ENCODE results near the gene YTHDF1.
"Not testable (repeated sequence)": the region's sequence is repeated elsewhere in the genome, so short reads cannot be mapped to it uniquely, and the experiment has no call there.

YTHDF1 gene

DNA sequence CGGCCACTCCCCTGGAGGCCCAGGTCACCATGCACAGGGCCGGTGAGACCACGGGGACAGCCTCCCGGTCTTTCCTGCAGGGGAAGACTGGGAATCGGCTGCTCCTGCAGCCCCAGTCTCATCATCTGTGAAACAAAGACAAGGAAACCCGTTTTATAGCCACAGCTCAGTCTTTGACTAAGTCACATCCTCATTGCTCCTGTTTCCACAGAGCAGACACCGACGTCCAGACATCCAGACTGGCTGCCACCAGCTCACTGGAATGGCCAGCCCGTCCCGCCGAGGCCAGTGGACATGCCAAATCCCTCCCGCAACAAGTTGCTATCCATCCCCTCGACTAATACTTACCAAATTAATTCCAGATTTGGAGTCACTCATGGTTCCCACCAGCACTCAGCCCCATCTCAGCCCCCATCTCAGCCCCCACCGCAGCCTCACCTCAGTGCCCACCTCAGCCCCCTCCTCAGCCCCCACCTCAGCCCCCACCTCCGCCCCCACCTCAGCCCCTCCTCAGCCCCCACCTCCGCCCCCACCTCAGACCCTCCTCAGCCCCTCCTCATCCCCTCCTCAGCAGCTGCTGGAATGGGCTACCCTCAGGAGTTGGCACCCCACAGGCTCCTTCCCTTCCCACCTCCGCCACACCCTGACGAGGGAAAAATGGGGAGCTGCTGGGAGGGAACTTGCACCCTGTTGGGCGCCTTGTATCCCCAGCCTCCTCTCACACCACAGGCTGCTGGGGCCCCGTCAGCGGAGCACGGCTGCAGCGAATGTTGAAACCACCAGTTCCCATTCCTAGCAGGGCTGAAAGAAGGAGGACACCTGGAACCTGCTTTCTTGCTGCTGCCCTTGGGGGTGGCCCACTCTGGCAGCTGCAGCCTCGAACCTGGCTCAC, 48.7 kb downstream of the YTHDF1 start:
- DNase-seq: no peak

DNA sequence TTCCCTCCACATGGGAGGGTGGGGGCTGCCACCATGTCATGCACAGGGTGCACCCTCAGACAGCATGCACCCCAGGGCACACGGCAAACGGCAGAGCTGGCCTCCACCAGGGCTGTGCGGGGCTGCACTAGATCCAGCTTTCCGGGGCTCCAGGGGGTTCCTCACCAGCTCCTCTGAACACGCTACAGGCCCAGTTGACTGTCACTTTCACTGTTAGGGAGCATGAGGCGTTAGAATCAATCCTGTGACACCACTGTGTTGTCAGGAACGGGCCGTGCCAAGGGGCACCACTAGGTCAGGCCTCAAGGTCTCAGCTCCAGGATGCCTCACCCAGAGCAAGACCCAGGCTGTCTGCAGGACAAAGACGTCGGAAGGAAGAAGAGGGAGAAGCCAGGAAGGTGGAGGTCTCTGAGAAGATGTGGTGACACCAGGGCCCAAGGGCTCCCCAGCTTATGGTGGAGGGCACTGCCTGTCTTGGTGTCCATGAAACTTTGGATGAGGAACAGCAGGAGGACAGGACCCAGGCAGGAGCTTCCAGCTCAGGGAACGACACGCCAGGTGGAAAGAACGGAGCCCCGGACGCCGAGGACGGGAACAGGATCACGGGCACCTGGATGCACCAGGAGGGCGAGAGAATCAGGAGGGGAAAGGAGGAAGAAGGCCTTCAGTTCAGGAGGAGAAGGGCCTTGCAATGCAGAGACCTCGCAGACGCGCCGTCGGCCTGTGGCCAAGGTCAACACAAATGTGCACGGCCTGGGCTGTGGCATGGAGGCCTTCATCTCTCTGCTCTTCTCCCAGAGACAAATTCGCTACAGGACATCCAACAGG, 49.5 kb downstream of the YTHDF1 start:
- DNase-seq: no peak

- DNase-seq: no peak
These were observed 50.4 kb downstream of the YTHDF1 start for GRCh38 chr20:63165356-63166192.

- no peak for DNase-seq
These were observed 51.2 kb downstream of the YTHDF1 start for GRCh38 chr20:63164484-63165355.

DNA sequence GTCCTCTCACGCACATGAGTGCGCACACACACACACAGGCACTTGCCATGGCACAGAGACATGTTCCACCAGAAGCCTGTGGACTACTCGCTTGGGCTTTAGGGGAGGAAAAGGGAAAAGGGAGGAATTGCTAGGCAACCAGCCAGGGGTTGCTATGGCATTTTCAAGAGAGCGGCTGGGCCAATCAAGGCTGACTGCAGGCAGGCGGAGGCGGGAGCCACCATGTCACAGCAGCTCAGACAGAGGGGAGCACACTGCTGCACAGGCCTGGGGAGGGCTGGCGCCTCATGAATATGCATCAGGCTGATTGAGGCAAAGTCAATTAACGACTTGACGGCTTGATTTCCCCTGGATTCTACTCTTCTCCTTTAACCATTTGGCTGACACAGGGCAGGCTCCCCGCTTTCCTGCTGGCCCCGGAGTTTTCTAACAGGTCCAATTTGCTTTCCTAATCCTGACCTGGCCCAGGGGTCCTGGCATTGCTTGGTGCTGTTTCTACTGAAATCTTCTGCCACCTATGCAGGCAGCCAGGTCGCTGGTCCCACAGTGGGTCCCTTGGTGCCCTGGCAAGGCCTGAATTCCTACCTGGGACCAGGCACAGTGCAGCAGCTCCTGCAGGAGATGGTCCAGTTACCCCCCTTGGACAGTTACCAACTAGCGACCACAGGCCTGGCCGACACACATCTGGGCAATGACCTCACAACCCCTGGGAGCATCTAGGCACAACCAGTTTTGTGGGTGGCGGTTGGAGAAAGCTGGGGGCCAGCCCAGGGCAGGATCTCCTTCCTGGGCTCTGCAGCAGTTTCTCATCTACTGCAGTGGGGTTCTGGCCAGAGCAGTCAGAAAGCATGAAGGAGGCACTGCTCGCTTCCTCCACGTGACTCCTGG, 52.1 kb downstream of the YTHDF1 start:
- no peak for DNase-seq

DNA sequence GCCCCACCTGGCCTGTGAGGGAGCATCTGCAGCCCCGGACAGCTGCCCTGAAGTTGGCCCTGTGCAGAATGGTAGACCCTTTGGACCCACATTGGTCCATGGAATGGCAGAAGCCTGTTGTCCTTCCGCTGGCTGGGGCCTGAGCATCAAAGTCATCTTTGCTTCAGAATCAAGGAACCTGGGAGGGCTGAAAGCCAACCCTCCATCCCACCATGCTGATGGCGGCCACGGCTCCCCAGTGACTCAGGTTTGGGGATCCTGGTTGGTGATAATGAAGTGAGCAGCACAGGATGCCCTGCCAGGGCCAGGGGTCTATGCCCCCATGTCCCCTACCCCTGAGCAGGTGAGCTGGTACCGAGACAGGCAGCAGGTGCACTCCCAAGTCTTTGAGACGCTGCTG, 52.8 kb downstream of the YTHDF1 start:
- DNase-seq: no peak

DNA sequence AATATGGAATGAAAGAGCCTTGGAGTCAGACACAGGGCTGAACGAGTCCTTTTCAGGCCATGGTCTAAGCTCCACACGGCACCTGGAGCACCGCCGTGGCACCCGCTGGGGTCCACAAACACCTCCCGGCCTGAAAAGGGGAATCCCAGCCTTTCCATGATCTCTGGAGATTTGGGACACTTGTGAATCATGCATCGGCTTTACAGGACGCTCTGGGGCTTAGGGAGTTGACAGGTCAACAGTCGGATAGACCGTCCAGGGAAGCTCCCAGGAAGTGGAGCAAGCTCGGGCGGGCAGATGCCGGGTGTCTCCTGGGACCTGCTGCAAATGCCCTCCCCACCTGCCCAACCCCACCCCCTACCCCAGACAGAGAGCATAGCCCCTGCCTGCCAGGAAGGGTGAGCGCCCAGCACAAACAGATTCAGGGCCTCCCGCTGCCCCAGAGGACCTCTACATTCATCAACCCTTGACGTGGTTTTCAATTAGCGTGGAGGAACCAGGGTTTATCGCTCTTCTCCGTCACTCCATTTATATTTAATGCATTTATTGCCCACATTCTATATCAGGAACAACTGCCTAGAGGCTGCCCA, 53.6 kb downstream of the YTHDF1 start:
- no peak for DNase-seq

- no peak for DNase-seq
These were observed 54.7 kb downstream of the YTHDF1 start for GRCh38 chr20:63161176-63161651.

- DNase-seq: no peak
These were observed 55.2 kb downstream of the YTHDF1 start for GRCh38 chr20:63160641-63161175.

DNA sequence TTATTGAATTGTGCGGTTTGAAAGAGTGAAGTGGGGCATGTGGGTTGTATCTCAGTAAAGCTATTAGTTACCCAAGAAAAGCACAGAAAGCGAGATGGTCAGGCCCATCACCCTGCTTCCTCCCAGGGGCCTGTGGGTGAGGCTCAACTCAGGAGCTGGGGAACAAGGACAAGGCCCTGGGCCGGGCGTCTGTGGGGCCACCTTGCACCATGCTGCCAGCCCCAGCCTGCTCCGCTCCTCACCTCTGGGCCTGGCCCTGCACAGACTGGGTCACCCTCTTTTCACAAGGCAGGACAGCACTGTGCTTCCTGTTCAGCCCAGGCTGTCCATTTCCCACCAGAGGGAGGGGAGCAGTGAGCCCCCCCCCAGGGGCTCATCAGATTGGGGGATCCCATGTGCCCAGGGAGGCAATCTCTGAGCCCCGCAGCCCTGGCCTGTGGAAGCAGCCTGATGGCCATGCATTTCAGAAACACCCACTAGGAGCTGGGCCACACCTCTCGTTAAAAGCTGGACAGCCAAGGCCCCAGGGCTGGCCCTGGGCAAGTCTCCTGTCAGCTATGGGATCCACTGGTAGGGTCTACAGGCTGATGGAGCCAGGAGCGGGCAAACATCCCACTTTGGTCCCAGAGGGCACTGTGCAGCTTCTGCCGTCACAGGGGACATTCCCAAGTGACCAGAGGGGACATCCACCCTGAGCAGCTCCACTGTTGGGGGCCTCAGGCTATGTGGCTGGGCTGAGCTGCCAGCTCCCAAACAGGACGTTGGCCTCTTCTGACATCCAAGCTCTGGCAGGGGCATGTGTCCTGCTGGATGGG, 55.9 kb downstream of the YTHDF1 start:
- no peak for DNase-seq

DNA sequence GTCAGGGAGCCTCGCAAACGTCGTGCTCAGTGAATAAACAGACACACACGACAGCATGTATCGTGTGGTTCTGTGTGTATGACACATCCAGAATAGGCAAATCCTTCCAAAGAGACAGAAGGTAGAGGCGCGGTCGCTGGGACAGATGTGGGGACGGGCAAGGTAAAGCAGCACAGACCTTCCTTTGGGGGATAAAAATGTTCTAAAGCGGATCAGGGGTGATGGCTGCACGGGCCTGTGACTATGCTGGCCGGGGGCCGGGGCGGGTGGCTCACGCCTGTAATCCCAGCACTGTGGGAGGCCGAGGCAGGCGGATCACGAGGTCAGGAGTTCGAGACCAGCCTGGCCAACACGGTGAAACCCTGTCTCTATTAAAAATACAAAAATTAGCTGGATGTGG, 56.7 kb downstream of the YTHDF1 start:
- DNase-seq: not testable (repeated sequence)

- no peak for DNase-seq
These were observed 57.1 kb downstream of the YTHDF1 start for GRCh38 chr20:63158845-63159244.

- DNase-seq: no peak
These were observed 57.6 kb downstream of the YTHDF1 start for GRCh38 chr20:63158352-63158751.

GRCh38 chr20:63157431-63157830, 58.5 kb downstream of the YTHDF1 start:
- DNase-seq: not testable (repeated sequence)

GRCh38 chr20:63156221-63156671, 59.7 kb downstream of the YTHDF1 start:
- DNase-seq: no peak

DNA sequence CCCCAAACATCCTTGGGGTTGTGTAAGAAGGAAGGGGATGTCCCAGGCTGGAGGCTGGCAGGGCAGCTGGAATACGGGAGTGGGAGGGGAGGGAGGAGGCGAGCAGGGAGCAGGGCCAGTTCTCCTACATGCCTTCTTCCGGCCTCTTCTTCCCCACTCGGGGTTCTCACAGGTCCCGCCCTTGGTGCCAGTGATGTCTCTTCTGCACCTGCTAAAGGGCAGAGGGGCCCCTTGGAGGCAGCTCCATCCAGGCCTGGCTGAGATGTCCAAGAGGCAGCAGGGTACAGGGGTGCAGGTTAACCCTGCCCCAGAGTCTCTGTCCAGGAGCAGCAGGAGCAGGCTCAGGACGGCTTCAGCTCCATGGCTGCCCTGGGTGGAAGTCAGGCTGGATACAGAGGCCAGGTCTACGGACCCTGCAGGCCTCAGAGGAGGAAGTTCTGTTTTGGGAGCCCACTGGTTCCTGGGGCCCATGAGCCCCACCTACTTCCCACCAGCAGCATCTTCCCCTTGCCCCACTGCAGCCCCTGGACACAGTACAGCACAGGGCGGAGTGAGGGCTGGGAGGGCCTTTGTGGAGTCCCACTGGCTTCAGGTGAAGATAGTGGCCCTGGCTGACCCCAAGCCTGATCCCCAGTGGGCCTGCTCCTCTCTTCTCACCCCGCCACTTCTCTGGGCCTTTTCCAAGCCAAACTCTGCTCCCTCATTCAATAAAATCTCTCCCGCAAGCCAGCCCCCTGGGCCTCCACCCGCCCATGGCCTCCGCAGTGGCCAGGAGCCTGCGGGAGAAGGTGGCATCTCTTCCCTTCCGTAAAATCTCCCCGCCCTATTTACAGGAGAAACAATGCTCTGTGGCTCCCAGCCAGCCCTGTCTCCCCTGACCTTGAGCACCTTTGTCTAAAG, 60.4 kb downstream of the YTHDF1 start:
- no peak for DNase-seq

- no peak for DNase-seq
These were observed 61.5 kb downstream of the YTHDF1 start for GRCh38 chr20:63154395-63154794.

All from activated CD4-positive, CD25-positive, alpha-beta regulatory T cell (primary cell).